ENCODE measurements around the gene TSPAN9. TPM values are rescaled to one million over a fixed set of nuclear protein-coding genes. Genes with fewer than 3 reads are reported as not detected.

The TSPAN9 gene
- total RNA-seq, 1 donor, result 0.54 TPM

DNA sequence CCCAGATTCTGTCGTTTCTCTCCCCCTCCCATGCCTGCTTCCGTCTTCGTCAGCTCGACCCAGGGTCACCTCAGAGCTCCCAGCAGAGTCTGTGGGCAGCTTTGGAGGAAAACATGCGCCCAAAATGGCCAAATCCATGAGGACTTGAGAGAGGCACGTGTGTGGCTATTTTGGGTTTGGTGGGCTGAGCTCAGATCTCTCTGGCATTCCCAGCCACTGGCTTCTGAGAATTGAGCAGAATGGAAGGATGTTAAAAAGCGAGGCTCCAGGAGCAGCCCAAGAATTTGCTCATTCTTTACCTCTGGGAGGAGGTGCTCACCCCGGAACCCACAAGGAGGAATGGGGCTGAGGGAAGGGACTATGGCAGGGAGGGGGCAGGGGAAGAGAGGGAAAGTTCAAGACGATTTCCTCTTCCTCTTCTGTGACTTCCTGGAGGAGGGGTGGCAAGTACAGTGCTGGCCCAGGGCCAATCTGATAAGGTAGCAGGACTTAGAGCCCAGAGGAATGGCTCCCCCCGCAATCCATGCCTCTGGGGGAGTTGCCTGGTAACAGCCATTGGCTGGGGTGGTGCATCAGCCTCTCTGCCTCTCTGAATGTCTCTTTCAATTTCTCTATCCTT, 20.1 kb downstream of the TSPAN9 start:
- peak in 2 of 3 donors; percentile 49 to 59 for DNase-seq (ENCODE audit: low read depth in 2 of 3, low spot score in 2 of 3)

DNA sequence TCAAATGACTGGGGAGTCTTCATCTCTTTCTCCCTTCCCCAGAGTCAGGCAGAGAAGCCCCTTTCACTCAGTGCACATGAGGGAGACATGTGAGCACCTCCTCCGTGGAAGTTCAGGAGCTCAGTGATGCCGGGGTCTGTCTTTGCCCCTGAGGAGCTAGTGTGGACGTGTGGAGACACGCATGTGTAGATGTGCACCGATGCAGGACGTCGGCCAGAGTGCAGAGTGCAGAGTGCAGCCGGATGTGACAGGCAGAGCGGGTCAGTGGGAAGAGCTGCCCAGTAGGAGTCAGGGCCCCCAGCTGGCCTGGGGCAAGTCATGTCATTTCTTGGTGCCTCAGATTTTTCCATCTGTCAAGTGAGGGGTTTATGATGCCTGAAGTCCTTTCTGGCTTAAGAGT, 20.7 kb downstream of the TSPAN9 start:
- DNase-seq (ENCODE audit: low read depth in 2 of 3, low spot score in 2 of 3), result no peak

GRCh38 chr12:3098436-3098835, 21.3 kb downstream of the TSPAN9 start:
- no peak for DNase-seq (ENCODE audit: low read depth in 2 of 3, low spot score in 2 of 3)

DNA sequence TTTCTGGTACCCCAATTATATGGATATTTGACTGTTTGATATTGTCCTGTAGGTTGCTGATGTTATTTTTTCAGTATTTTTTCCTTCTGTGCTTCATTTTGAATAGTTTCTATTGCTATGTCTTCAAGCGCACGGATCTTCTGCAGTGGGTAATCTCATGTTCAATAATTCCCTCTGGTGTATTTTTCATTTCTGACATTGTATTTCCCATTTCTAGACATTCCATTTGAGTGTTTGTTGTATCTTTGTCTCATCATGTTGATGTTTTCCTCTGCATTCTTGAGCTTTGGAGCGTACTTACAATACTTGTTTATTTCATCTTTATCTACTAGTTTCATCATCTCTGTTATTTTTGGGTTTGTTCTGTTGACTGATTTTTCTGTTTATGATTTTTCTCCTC, 22.0 kb downstream of the TSPAN9 start:
- DNase-seq (ENCODE audit: low read depth in 2 of 3, low spot score in 2 of 3), result no peak

DNA sequence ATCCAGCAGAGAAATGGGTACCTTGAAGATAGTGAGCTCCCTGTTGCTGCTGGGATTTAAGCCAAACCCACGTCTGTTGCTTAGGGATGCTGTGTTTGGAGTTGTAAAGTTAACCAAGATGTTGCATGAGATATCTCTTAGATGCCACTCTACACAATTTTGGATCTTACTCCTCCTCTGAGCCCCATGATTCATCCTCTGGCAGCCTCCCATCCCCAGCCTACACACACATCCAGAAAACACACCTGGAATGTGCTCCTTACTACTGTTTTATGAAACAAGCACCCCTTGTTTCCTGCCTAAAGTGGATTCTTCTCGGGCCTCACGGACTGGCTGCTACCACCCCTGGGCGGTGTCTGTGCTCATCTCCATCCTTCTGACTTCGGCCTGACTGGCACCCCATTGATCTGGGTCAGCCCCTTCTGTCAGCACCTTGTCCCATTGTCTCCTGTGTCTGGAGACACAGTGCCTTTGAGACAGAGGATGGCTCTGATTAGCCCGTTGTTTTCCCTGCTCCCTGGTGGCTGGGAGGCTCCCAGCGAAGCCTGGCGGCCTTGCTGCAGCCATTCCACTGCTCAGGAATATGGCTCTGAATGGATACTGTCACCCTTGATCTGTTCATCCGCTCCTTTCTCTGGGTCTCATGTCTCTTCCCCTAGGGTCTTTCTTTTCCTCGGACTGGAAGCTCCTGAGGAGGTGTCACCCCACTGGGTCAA, 24.3 kb downstream of the TSPAN9 start:
- no peak for DNase-seq (ENCODE audit: low read depth in 2 of 3, low spot score in 2 of 3)

DNA sequence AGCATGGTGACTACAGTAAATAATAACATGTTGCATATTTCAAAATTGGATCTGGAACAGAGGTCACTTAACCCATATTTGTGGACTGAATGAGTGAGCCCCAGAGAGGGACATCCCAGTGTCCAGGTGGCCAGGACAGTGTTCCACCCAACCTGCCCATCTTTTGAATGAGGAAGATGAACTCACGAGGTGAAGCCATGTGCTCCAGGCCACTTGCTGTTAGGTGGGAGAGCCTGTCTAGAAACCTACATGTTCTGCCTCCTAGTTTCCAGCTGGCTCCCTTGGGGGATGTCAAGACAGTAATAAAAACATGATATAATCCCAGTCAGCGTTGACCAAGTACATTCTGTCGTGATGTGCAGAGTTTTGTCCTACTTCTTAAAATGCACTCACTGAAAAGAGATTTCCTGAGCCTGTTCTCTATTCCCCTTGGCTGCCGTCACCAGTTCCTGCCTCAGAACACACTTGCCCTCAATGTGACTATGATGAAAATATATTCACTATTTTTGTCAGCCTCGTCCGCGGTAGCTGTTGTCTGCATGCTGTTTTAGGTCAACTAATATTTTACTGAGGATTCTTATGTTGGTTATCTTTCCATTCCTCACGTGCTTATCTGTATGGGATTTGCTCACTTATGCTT, 25.7 kb downstream of the TSPAN9 start:
- no peak for DNase-seq (ENCODE audit: low read depth in 2 of 3, low spot score in 2 of 3)

DNA sequence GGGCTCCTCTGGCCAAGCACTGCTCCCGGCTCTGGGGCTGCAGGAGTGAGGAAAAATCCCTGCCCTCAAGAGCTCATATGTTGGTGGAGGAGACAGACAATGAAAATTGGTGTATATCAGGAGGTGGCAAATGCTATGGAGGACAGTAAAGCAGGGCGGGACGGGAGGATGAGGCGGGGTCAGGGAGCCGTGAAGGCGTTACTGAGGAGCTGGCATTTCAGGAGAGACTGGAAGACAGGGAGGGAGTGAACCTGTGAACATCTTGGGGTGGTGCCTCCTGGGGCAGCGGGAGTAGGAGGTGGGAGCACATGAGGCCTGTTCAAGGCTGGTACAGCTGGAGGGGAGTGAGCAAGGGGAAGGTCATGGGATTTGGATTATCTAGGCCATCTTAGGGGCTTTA, 26.6 kb downstream of the TSPAN9 start:
- no peak for DNase-seq (ENCODE audit: low read depth in 2 of 3, low spot score in 2 of 3)

- no peak for DNase-seq (ENCODE audit: low read depth in 2 of 3, low spot score in 2 of 3)
Measured at GRCh38 chr12:3105690-3106479, 28.7 kb downstream of the TSPAN9 start.

DNA sequence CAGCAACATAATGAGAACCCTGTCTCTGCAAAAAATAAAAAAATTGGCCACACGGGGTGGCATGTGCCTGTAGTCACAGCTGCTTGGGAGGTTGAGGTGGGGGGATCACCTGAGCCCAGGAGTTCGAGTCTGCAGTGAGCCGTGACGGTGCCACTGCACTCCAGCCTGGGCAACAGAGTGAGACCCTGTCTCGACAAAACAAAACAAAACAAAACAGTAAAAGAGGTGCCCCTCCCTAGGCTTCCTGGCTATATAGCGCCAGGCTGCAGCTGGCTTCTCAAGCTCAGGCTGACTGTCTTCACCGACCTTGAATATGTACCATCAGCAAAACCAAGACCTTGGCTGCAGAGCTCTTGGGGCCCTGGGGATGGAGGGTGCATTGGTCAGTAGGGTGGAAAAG, 29.4 kb downstream of the TSPAN9 start:
- no peak for DNase-seq (ENCODE audit: low read depth in 2 of 3, low spot score in 2 of 3)

GRCh38 chr12:3107071-3107583, 29.9 kb downstream of the TSPAN9 start:
- DNase-seq (ENCODE audit: low read depth in 2 of 3, low spot score in 2 of 3), result no peak

DNA sequence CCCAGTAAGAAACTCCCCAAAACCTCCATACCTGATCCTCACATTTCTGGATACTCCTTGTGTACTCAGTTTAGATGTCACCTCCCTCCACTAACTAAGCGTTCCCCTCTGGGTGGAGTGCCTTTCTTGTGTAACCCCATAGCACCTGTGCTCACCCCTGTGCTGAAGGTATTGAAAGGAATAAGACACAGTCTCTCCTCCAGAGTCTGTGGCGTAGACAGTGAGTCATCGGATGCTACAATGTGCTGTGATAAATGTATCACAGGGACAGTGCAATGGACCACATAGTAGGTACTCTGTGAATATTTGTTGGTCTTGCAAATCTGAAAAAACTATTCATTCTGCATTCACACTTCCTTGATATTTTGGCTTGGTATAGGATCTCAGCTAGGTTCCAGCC, 30.8 kb downstream of the TSPAN9 start:
- DNase-seq (ENCODE audit: low read depth in 2 of 3, low spot score in 2 of 3), result no peak

DNA sequence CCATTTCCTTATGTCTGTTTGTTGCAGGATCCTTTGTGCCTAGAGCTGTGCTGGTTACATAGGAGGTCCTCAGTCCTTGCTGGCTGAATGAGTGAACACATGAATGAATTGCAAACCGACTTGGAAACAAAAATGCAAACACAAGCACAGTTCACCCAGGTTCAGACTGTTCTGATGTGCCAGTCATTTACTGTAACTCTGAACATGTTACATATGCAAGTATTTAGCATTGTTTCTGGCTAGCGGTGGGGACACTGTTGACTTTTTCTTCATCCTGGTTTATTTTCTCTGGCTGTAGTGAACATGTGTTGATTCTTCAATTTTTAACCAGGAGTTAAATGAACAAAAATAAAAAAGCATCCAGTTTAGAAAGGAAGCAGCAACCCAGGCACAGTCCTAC, 33.4 kb downstream of the TSPAN9 start:
- no peak for DNase-seq (ENCODE audit: low read depth in 2 of 3, low spot score in 2 of 3)

DNA sequence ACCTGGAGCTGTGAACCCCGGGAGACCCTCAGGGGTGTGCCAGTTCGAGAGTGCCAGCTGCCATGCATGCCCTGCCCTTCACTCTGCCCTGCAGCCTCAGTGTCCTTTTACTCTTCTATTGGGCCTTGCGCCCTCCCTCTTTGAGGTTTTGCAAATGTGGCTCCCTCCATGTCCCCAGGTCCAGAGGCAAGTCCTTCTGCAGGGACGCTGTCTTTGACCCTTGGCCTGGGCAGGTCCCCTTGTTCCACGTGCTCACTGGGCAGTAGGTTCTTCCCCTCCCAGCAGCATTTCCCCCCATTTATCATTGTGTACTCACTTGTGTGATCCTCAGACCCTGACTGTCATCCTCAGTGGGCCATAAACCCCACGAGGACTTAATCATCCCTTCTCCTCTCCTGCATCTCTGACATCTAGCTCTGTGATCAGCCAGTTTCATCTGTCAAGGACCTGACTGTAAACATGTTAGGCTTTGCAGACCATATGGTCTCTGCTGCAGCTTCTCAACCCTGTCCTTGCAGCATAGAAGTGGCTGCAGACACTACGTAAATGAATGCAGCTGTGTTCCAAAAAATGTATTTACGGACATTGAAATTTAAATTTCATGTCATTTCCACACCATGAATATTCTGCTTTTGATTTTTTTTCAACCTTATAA, 36.6 kb downstream of the TSPAN9 start:
- no peak for DNase-seq (ENCODE audit: low read depth in 2 of 3, low spot score in 2 of 3)

GRCh38 chr12:3114671-3115070, 37.5 kb downstream of the TSPAN9 start:
- DNase-seq (ENCODE audit: low read depth in 2 of 3, low spot score in 2 of 3), result no peak

DNA sequence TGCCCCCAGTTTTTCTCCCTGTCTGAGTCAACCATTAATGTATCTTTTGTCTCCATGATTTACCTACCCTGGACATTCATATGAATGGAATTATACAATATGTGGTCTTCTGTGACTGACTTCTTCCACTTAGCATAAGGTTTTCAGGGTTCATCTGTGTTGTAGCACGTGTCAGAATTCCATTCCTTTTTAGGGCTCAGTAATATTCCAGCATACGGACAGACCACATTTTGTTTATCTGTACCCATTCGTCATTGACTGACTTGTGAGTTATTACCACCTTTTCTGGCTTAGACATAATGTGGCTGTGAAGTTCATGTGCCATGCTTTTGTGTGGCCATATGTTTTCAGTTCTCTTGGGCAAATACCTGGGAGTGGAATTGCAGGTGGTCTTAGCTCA, 37.9 kb downstream of the TSPAN9 start:
- no peak for DNase-seq (ENCODE audit: low read depth in 2 of 3, low spot score in 2 of 3)

DNA sequence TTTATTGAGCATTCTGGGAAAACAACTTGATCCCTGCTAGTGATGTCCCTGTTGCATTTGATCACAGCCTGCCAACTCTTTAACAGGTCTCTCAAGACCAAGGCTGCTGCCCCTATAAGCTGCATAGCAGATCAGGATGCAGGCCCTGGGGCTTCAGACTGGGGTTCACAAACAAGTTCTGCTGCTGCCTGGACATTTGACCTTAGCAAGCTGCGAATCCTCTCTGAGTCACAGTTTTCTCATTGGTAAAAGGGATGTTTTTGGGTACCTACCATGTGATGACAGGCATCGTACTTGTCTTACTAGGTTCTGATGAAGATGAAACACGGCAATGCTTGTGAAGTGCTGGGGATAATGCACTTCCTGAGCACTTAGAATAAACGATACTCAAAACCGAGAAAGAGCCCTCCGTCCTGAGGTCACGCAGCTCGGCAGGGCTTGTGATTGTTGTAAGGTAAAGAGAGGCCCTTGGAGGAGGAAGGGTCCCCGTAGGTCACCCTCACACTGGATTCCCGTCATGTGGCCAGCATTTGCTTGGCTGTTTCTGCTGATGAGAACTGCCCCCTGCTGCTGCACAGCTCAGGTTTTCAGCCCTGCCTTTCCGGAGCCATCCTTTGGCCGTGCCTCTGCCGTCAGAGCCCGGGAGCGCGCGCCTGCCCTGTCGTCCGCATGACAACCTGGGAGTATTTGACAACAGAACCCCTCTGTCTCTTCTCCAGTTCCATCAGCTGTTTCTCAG, 39.1 kb downstream of the TSPAN9 start:
- no peak for DNase-seq (ENCODE audit: low read depth in 2 of 3, low spot score in 2 of 3)

DNA sequence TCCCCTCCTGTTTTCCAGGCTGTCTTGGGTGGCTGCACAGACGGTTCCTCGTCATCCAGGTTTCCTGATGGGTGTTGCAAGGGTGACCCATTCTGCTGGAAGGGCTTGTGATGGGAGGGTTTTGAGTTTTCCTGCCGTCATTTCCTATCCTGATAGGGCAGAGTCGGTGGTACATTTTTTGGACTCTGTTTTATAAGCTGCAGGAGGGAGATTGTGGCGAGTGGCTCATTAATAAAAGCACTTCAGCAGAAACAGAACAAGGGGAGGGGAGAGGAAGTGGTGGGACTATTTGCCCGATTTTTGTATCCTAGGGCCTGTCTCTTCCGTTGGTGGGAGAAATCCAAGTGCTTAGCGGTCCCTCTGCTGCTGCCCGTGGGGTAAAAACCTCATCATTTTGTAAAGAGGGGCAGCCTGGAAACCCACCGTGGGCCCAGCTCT, 40.0 kb downstream of the TSPAN9 start:
- peak in 2 of 3 donors; percentile 16 to 56 for DNase-seq (ENCODE audit: low read depth in 2 of 3, low spot score in 2 of 3)

GRCh38 chr12:3117591-3118015, 40.4 kb downstream of the TSPAN9 start:
- no peak for DNase-seq (ENCODE audit: low read depth in 2 of 3, low spot score in 2 of 3)

DNA sequence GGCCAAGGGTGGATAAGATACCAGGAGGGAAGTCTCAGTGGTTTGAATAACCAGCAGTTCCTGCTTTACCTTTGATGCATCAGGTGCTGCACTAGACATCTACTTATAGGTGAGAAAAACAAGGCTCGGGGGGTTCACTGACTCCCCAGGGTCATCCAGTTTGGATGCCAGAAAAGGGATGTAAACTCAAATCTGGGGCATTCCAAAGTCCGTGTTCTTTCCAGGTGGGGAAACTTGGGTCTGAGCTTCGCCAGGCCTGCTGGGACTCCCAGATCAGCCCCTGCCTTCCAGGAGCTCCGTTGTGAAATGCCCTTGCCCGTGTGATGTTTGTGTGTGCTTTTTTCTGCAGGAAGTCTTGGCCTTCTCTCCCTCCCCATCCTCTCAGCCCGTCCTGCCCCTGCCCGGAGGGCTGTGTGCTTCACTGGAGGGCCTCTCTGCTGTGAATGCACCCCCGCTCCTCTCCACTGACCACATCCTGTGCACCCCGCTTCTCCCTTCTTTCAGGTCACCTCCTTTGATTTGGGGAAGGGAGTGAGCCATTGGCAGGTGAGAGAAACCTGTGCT, 42.1 kb downstream of the TSPAN9 start:
- no peak for DNase-seq (ENCODE audit: low read depth in 2 of 3, low spot score in 2 of 3)

Measured in hematopoietic multipotent progenitor cell (in vitro differentiated cells).